HepG2 (cell line): ENCODE measurements around the gene NCAM2. TPM values are rescaled to one million over a fixed set of nuclear protein-coding genes. Genes with fewer than 3 reads are reported as not detected.

Experiments
- ATAC-seq: fragments of 200-7000 bp; cut with Tn5 transposase; 3 replicates; pipeline ENCODE4 v1.9.1; 2020; ENCODE audit warnings: mild to moderate bottlenecking, moderate library complexity
- BruUV-seq: library from RNA; stranded (reverse); fragments of 400-500 nt; replicated peaks from 2 replicates; lab custom pipeline; 2021; lab: Mats Ljungman, UMichigan
- CTCF ChIA-PET: fragments of 300-600 bp; formaldehyde crosslinking; extraction: SDS; loops from one replicate; lab custom pipeline; 2021; ENCODE audit warnings: low total read pairs, inconsistent platforms, low intra/inter-chr PET ratio; lab: Yijun Ruan, JAX
- POLR2A ChIA-PET: fragments of 350-600 bp; sonication (Branson Sonifier 250); formaldehyde crosslinking; loops from one replicate; lab custom pipeline; 2020; ENCODE audit warnings: antibody characterized with exemption, inconsistent platforms; lab: Yijun Ruan, JAX
- DNase-seq: peaks from one replicate; pipeline ENCODE4 v3.0.0-alpha.2; 2015; ENCODE audit warnings: low spot score
- FAIRE-seq: peaks from 3 replicates; lab custom pipeline; 2011; peaks lifted over from hg19 to GRCh38; lab: Jason Lieb, UNC
- H2AFZ ChIP-seq: one replicate; pipeline ENCODE4 v1.6.1; 2011; ENCODE audit warnings: low read length, inconsistent platforms
- H3K27ac ChIP-seq: fragments of 300-600 bp; 3 replicates; pipeline ENCODE4 v1.8.0; 2011; ENCODE audit warnings: mixed run types, mild to moderate bottlenecking, mixed read lengths, low read length, inconsistent platforms; ENCODE audit not compliant: insufficient read depth; ENCODE audit errors: extremely low read length
- H3K27me3 ChIP-seq, 2 experiments: fragments of 200-600 bp in 1 of 2; 2 replicates in 1 of 2; 3 replicates in 1 of 2; pipeline versions ENCODE4 v1.6.0 to v1.8.0; 2011; ENCODE audit warnings: low read length in 2 of 2, mild to moderate bottlenecking in 2 of 2, moderate library complexity in 2 of 2, inconsistent platforms in 1 of 2; ENCODE audit not compliant: insufficient read depth in 2 of 2, control insufficient read depth in 1 of 2
- H3K36me3 ChIP-seq, 2 experiments: fragments of 200-600 bp in 1 of 2; replicated peaks in 1 of 2; 2 replicates in 1 of 2; 3 replicates in 1 of 2; pipeline versions ENCODE4 v1.5.1 to v1.8.0; 2011; ENCODE audit warnings: low read length in 2 of 2, inconsistent platforms in 1 of 2; ENCODE audit not compliant: insufficient read depth in 2 of 2, control insufficient read depth in 1 of 2
- H3K4me1 ChIP-seq: 2 replicates; pipeline ENCODE4 v1.5.1; 2012; ENCODE audit warnings: low read length, inconsistent platforms; ENCODE audit not compliant: insufficient read depth
- H3K4me2 ChIP-seq: 2 replicates; pipeline ENCODE4 v1.6.0; 2011; ENCODE audit warnings: low read depth, low read length, inconsistent platforms
- H3K4me3 ChIP-seq, 3 experiments: fragments of 200-600 bp in 1 of 3; sonication (generic), shearing (Covaris generic) in 1 of 3; replicated peaks in 1 of 3; 2 replicates each; pipeline ENCODE4 v1.5.1; 2011 to 2016; ENCODE audit warnings: low read length in 3 of 3, inconsistent platforms in 2 of 3, low read depth in 2 of 3, mild to moderate bottlenecking in 2 of 3, control low read depth in 1 of 3, mixed read lengths in 1 of 3; ENCODE audit not compliant: insufficient read depth in 1 of 3
- H3K79me2 ChIP-seq: one replicate; pipeline ENCODE4 v1.6.1; 2011; ENCODE audit warnings: low read length, inconsistent platforms; ENCODE audit not compliant: insufficient read depth
- H3K9ac ChIP-seq: 2 replicates; pipeline ENCODE4 v1.6.0; 2011; ENCODE audit warnings: mild to moderate bottlenecking, low read depth, low read length, inconsistent platforms; ENCODE audit not compliant: insufficient read depth
- H3K9me3 ChIP-seq: 2 replicates; pipeline ENCODE4 v1.5.1; 2012; ENCODE audit warnings: mild to moderate bottlenecking, low read length
- H4K20me1 ChIP-seq: 2 replicates; pipeline ENCODE4 v1.6.0; 2011; ENCODE audit warnings: inconsistent platforms, mild to moderate bottlenecking, low read length, moderate library complexity; ENCODE audit not compliant: insufficient read depth
- CBX5 ChIP-seq: sonication (generic); formaldehyde crosslinking; IDR thresholded peaks from 2 replicates; pipeline ENCODE4 v1.4.0; 2020; ENCODE audit warnings: missing genetic modification reagents, borderline replicate concordance
- GLI4 ChIP-seq: sonication (generic); formaldehyde crosslinking; IDR thresholded peaks from 2 replicates; pipeline ENCODE4 v1.5.1; 2020; ENCODE audit warnings: missing genetic modification reagents, mild to moderate bottlenecking, moderate library complexity, borderline replicate concordance
- HOXA5 ChIP-seq: sonication (generic); formaldehyde crosslinking; IDR thresholded peaks from 2 replicates; pipeline ENCODE4 v1.4.0; 2020; ENCODE audit warnings: missing genetic modification reagents
- NFYC ChIP-seq: IDR thresholded peaks from 2 replicates; pipeline ENCODE4 v1.6.1; 2016; ENCODE audit warnings: missing genetic modification reagents, missing compliant biosample characterization
- PAWR ChIP-seq: sonication (generic); formaldehyde crosslinking; IDR thresholded peaks from 2 replicates; pipeline ENCODE4 v1.4.0; 2020; ENCODE audit warnings: missing genetic modification reagents, mild to moderate bottlenecking, borderline replicate concordance
- SNAPC2 ChIP-seq: sonication (generic); formaldehyde crosslinking; IDR thresholded peaks from 2 replicates; pipeline ENCODE4 v1.8.1; 2022; ENCODE audit warnings: mild to moderate bottlenecking, missing genetic modification reagents
- TFDP2 ChIP-seq: sonication (generic); formaldehyde crosslinking; IDR thresholded peaks from 2 replicates; pipeline ENCODE4 v1.4.0; 2020; ENCODE audit warnings: missing genetic modification reagents
- ZNF577 ChIP-seq: sonication (generic); formaldehyde crosslinking; IDR thresholded peaks from 2 replicates; pipeline ENCODE4 v1.4.0; 2020; ENCODE audit warnings: mild to moderate bottlenecking, low read depth, missing genetic modification reagents, borderline replicate concordance
- WGBS: methylation state at CpG from one replicate; pipeline ENCODE4 v1.1.6; 2017; ENCODE audit warnings: low lambda C conversion rate; 5-methylcytosine and 5-hydroxymethylcytosine counted together
- in situ Hi-C: cut with HindIII; loops from 2 replicates; pipeline ENCODE4 v1.10.0; 2017; ENCODE audit warnings: low pct_unique_long_range_greater_than_20kb; ENCODE audit not compliant: extremely low pct_ligation_motif_present
- intact Hi-C: fragments of 100-400 bp; cut with micrococcal nuclease; formaldehyde crosslinking; loops from one replicate; pipeline ENCODE4 v1.10.0; 2022; ENCODE audit not compliant: unreplicated experiment
- polyA plus RNA-seq, 8 experiments: library from polyadenylated mRNA; depleted of rRNA in 3 of 8; stranded (reverse) in 7 of 8; unstranded in 1 of 8; fragments of >200 nt; fragmentation: Illumina TruSeq in 4 of 8; extraction: Trizol in 4 of 8; gene quantifications; 2 replicates each; pipeline versions ENCODE4 v1.2.1 to v1.2.3, GENCODE V29; 2011 to 2016; ENCODE audit warnings: low read depth in 4 of 8, missing spikeins in 1 of 8, mixed read lengths in 1 of 8; ENCODE audit not compliant: insufficient read depth in 1 of 8
- total RNA-seq, 5 experiments: library from RNA; depleted of rRNA; stranded (reverse); fragments of >200 nt; fragmentation: Illumina TruSeq; extraction: Trizol; gene quantifications; 2 replicates each; pipeline ENCODE4 v1.2.3, GENCODE V29; 2016; ENCODE audit warnings: low read depth in 1 of 5

Gene NCAM2
- total and polyA plus RNA-seq, 2 of the 13 experiments (the other 11 are each of a cell fraction or from before 2014, with no cell fraction given): not detected

DNA sequence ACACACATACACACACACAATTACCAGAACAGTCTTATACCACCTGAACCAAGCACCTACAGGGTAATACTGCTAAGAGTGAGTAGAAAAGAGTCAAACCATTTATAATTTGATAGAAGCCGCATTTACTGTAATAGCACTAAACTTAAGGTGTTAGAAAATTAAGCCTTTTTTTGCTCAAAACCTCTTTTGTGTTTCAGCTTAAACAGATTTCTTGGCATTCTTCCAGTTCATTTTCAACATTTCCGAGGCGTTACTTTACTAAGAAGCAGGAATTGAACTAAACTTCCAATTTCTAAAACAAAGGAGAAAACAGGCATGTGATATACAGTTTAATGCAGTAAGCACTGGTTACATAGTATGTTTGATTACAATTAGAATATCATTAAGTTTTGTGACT is 387.2 kb downstream of the NCAM2 start:
- Histone ChIP-seq H3K4me3 (no peak overlapping the region), H2AFZ (no peak overlapping the region), H3K4me2 (no peak overlapping the region), H3K9ac (no peak overlapping the region), H3K27ac (no peak overlapping the region), H3K27me3 (no peaks in the 10 kb centered on the region), H4K20me1 (no peaks in the 10 kb centered on the region), H3K9me3 (peaks cover 79% of the 10 kb centered on the region), H3K4me1 (no peaks in the 10 kb centered on the region), H3K79me2 (no peaks in the 10 kb centered on the region), H3K36me3 (no peaks in the 10 kb centered on the region)
- ChIA-PET CTCF (no interaction called here), POLR2A (no interaction called here)
- 13% methylated on average over 3 of the region's 3 CpGs for WGBS
- intact Hi-C loops (no loop called here), in situ Hi-C loops (no loop called here)
- ATAC-seq (no peak), DNase-seq (no peak), FAIRE-seq (no peak)
- no TSS peak for BruUV-seq
- no peak for TF ChIP-seq HOXA5 (CRISPR knock-in tag)

DNA sequence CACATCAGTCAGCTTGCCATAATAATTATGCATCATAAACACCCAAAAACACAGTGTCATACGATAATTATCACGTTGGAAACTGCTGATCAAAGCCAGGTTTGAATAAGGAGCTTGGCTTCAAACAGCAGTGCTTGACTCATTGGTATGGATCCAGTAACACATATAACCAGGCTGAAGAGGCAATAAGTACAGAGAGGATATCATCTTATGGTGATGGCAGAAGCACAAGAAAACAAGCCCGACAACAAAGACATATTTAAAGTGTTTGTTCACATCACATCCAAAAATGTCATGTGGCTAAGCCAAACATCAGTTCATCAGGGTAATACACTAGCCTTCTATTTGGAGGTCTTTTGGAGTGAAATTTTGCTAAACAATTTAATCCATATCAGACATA is 389.7 kb downstream of the NCAM2 start:
- no TSS peak for BruUV-seq

More for the DNA sequence above, 389.7 kb downstream of the NCAM2 start:
- FAIRE-seq (no peak), DNase-seq (no peak), ATAC-seq (no peak)
- ChIA-PET CTCF (no interaction called here), POLR2A (no interaction called here)
- in situ Hi-C loops: no loop called here
- Histone ChIP-seq H3K9ac (no peak overlapping the region), H3K79me2 (no peaks in the 10 kb centered on the region), H3K4me3 (no peak overlapping the region), H3K4me1 (no peaks in the 10 kb centered on the region), H3K4me2 (no peak overlapping the region), H3K27ac (no peak overlapping the region), H4K20me1 (no peaks in the 10 kb centered on the region), H3K9me3 (peaks cover 77% of the 10 kb centered on the region), H3K36me3 (no peaks in the 10 kb centered on the region), H3K27me3 (no peaks in the 10 kb centered on the region), H2AFZ (no peak overlapping the region)
- TF ChIP-seq PAWR (CRISPR knock-in tag): no peak
- no peak for TF ChIP-seq NFYC (CRISPR knock-in tag)
- no peak for TF ChIP-seq GLI4 (CRISPR knock-in tag)
- no peak for TF ChIP-seq TFDP2 (CRISPR knock-in tag)
- no peak for TF ChIP-seq CBX5 (CRISPR knock-in tag)
- TF ChIP-seq SNAPC2 (CRISPR knock-in tag): no peak
- TF ChIP-seq ZNF577 (CRISPR knock-in tag): no peak
- intact Hi-C loops: no loop called here
- 8% methylated on average over 3 of the region's 3 CpGs for WGBS
